Endothelial cell of umbilical vein (primary cell): ENCODE measurements around the gene TBC1D8B. TPM values are rescaled to one million over a fixed set of nuclear protein-coding genes. Genes with fewer than 3 reads are reported as not detected.

Source experiments
- BruUV-seq: library from RNA; stranded (reverse); fragments of 400-500 nt; replicated peaks from 2 replicates; lab custom pipeline; 2021; lab: Mats Ljungman, UMichigan
- CTCF ChIA-PET: fragments of 300-600, 350-600 bp; sonication (Branson Sonifier 250); formaldehyde crosslinking; loops from one replicate; lab custom pipeline; 2021; ENCODE audit warnings: antibody characterized with exemption, inconsistent platforms; lab: Charles Lee
- POLR2A ChIA-PET: fragments of 300-600, 350-600 bp; sonication (Branson Sonifier 250); formaldehyde crosslinking; loops from one replicate; lab custom pipeline; 2021; ENCODE audit warnings: antibody characterized with exemption, inconsistent platforms; lab: Charles Lee
- DNase-seq: peaks from one replicate; pipeline ENCODE4 v3.0.0-alpha.2; 2011; ENCODE audit warnings: low read depth, low spot score
- FAIRE-seq: peaks from 2 replicates; lab custom pipeline; 2011; peaks lifted over from hg19 to GRCh38; lab: Jason Lieb, UNC
- H2AFZ ChIP-seq: 2 replicates; pipeline ENCODE4 v1.6.0; 2012; ENCODE audit warnings: low read depth, low read length, control low read depth, inconsistent platforms
- H3K27ac ChIP-seq: 2 replicates; pipeline ENCODE4 v1.5.1; 2011; ENCODE audit warnings: low read depth, mild to moderate bottlenecking, control low read depth, low read length, moderate library complexity; ENCODE audit not compliant: insufficient read depth
- H3K27me3 ChIP-seq, 2 experiments: 2 replicates each; pipeline versions ENCODE4 v1.6.0 to v1.6.1; 2011; ENCODE audit warnings: low read length in 2 of 2, mixed read lengths in 1 of 2; ENCODE audit not compliant: control insufficient read depth in 2 of 2, insufficient read depth in 2 of 2
- H3K36me3 ChIP-seq, 2 experiments: 2 replicates in 1 of 2; 3 replicates in 1 of 2; pipeline ENCODE4 v1.5.1; 2011; ENCODE audit warnings: low read length in 2 of 2, mild to moderate bottlenecking in 1 of 2, moderate library complexity in 1 of 2; ENCODE audit not compliant: control insufficient read depth in 2 of 2, insufficient read depth in 2 of 2; ENCODE audit errors: extremely low read depth in 1 of 2
- H3K4me1 ChIP-seq: 3 replicates; pipeline ENCODE4 v1.5.1; 2011; ENCODE audit warnings: mild to moderate bottlenecking, low read length; ENCODE audit not compliant: control insufficient read depth, insufficient read depth; ENCODE audit errors: extremely low read depth
- H3K4me2 ChIP-seq: 2 replicates; pipeline ENCODE4 v1.6.1; 2011; ENCODE audit warnings: low read length, control low read depth, mixed read lengths; ENCODE audit not compliant: insufficient read depth
- H3K4me3 ChIP-seq, 3 experiments: fragments of 200-600 bp in 1 of 3; sonication (generic), shearing (Covaris generic) in 1 of 3; replicated peaks in 1 of 3; 2 replicates each; pipeline ENCODE4 v1.5.1; 2011 to 2016; ENCODE audit warnings: control low read depth in 3 of 3, low read length in 3 of 3, mild to moderate bottlenecking in 2 of 3, inconsistent platforms in 1 of 3, low read depth in 1 of 3, moderate library complexity in 1 of 3; ENCODE audit not compliant: insufficient read depth in 1 of 3
- H3K79me2 ChIP-seq: 2 replicates; pipeline ENCODE4 v1.6.0; 2012; ENCODE audit warnings: low read length, inconsistent platforms; ENCODE audit not compliant: control insufficient read depth, insufficient read depth
- H3K9ac ChIP-seq: replicated peaks from 2 replicates; pipeline ENCODE3; 2011; ENCODE audit warnings: low read length, control low read depth; ENCODE audit not compliant: insufficient read depth; ENCODE audit errors: extremely low read depth
- H3K9me1 ChIP-seq: replicated peaks from 3 replicates; pipeline ENCODE4 v1.6.0; 2011; ENCODE audit warnings: mild to moderate bottlenecking, low read length; ENCODE audit not compliant: control insufficient read depth, insufficient read depth; ENCODE audit errors: extremely low read depth
- H3K9me3 ChIP-seq: replicated peaks from 2 replicates; pipeline ENCODE4 v1.5.1; 2012; ENCODE audit warnings: low read length, inconsistent platforms; ENCODE audit not compliant: control insufficient read depth, insufficient read depth
- H4K20me1 ChIP-seq: replicated peaks from 2 replicates; pipeline ENCODE3; 2011; ENCODE audit warnings: mild to moderate bottlenecking, low read length; ENCODE audit not compliant: control insufficient read depth, insufficient read depth; ENCODE audit errors: extremely low read depth
- EZH2 ChIP-seq: IDR thresholded peaks from 2 replicates; pipeline ENCODE4 v1.6.1; 2012; ENCODE audit warnings: borderline replicate concordance, low read depth, mild to moderate bottlenecking, moderate library complexity, low read length, inconsistent platforms; ENCODE audit not compliant: severe bottlenecking
- FOS ChIP-seq: IDR thresholded peaks from 2 replicates; pipeline ENCODE4 v1.6.1; 2011; ENCODE audit warnings: mild to moderate bottlenecking, low read length, moderate library complexity, borderline replicate concordance; ENCODE audit not compliant: insufficient read depth
- GATA2 ChIP-seq: IDR thresholded peaks from 2 replicates; pipeline ENCODE4 v1.7.0; 2011; ENCODE audit warnings: low read depth, mild to moderate bottlenecking, moderate library complexity, mixed read lengths, low read length; ENCODE audit not compliant: insufficient read length, insufficient read depth
- JUN ChIP-seq: IDR thresholded peaks from 2 replicates; pipeline ENCODE4 v1.6.1; 2011; ENCODE audit warnings: borderline replicate concordance, low read depth; ENCODE audit not compliant: insufficient read length, insufficient read depth
- MYC ChIP-seq: IDR thresholded peaks from one replicate; pipeline ENCODE4 v1.6.1; 2011; ENCODE audit warnings: mild to moderate bottlenecking, low read depth, low read length
- POLR2A ChIP-seq: IDR thresholded peaks from 2 replicates; pipeline ENCODE4 v1.6.1; 2012; ENCODE audit warnings: low read depth, mild to moderate bottlenecking, control low read depth, low read length
- POLR2AphosphoS5 ChIP-seq: IDR thresholded peaks from 2 replicates; pipeline ENCODE4 v1.6.1; 2012; ENCODE audit warnings: low read depth, mild to moderate bottlenecking, control low read depth, low read length, moderate library complexity; ENCODE audit not compliant: insufficient read depth
- dilution Hi-C: fragments of 300-500 bp; cut with MboI; formaldehyde crosslinking; loops from one replicate; pipeline ENCODE4 v1.15.0; 2019; ENCODE audit warnings: low sequenced_read_pairs; ENCODE audit not compliant: extremely low pct_ligation_motif_present
- intact Hi-C: fragments of 100-400 bp; cut with micrococcal nuclease; formaldehyde crosslinking; loops from one replicate; pipeline ENCODE4 v1.10.0; 2022
- polyA plus RNA-seq, 4 experiments: library from polyadenylated mRNA; depleted of rRNA in 3 of 4; stranded (reverse) in 3 of 4; unstranded in 1 of 4; fragments of >200 nt; gene quantifications; 2 replicates each; pipeline versions ENCODE4 v1.2.1 to v1.2.3, GENCODE V29; 2011 to 2012; ENCODE audit warnings: missing spikeins in 1 of 4
- total RNA-seq: library from RNA; stranded (reverse); gene quantifications from 2 replicates; pipeline ENCODE4 v1.2.3, GENCODE V29; 2021
- TF ChIP-seq, protein P1 (sequence below), 2 donors: IDR thresholded peaks; 1 replicate in 1 of 2; 2 replicates in 1 of 2; pipeline ENCODE4 v1.5.1; 2011; ENCODE audit warnings: low read length in 2 of 2, mild to moderate bottlenecking in 2 of 2, moderate library complexity in 2 of 2, control low read depth in 1 of 2, inconsistent platforms in 1 of 2, low read depth in 1 of 2; ENCODE audit not compliant: insufficient read depth in 1 of 2; ENCODE audit errors: extremely low read depth in 1 of 2
- TF ChIP-seq, protein P2 (sequence below): IDR thresholded peaks from 2 replicates; pipeline ENCODE4 v1.6.1; 2011; ENCODE audit not compliant: insufficient read depth, insufficient read length

The TBC1D8B gene
- total and polyA plus RNA-seq, 2 donors (not counting 3 experiments of a cell fraction or from before 2014, with no cell fraction given): 1.4 to 3.9 TPM

DNA sequence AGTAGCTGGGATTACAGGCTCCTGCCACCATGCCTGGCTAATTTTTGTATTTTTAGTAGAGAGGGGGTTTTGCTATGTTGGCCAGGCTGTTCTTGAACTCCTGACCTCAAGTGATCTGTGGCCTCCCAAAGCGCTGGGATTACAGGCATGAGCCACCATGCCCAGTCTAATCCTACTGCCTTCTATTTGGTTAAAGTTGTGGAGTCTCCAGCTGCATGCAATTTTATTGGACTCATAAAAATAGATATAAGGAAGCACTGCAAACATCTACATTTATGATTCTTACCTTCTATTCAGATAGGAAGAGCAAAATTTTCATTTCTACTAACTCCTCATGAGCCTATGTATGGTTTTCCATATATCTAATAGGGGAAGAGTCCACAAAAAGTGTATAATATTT is 87.0 kb downstream of the TBC1D8B start:
- POLR2A ChIA-PET: no interaction called here
- no peak overlapping the region for H3K4me2 ChIP-seq
- no TSS peak for BruUV-seq
- H3K9ac ChIP-seq: no peak overlapping the region
- H3K27ac ChIP-seq: no peak overlapping the region
- CTCF ChIA-PET: interaction anchor here (1.9 kb wide), 1 partner anchor 15 kb away, joined by 5 read pairs; no protein-coding TSS in a partner anchor
- intact Hi-C loops (no loop called here), dilution Hi-C loops (no loop called here)
- H3K27me3 ChIP-seq: no peaks in the 10 kb centered on the region
- DNase-seq (no peak), FAIRE-seq (no peak)
- no peak overlapping the region for H3K4me3 ChIP-seq
- H3K9me1 ChIP-seq: no peaks in the 10 kb centered on the region
- no peaks in the 10 kb centered on the region for H3K9me3 ChIP-seq
- no peaks in the 10 kb centered on the region for H3K79me2 ChIP-seq
- TF ChIP-seq, protein P1, sequence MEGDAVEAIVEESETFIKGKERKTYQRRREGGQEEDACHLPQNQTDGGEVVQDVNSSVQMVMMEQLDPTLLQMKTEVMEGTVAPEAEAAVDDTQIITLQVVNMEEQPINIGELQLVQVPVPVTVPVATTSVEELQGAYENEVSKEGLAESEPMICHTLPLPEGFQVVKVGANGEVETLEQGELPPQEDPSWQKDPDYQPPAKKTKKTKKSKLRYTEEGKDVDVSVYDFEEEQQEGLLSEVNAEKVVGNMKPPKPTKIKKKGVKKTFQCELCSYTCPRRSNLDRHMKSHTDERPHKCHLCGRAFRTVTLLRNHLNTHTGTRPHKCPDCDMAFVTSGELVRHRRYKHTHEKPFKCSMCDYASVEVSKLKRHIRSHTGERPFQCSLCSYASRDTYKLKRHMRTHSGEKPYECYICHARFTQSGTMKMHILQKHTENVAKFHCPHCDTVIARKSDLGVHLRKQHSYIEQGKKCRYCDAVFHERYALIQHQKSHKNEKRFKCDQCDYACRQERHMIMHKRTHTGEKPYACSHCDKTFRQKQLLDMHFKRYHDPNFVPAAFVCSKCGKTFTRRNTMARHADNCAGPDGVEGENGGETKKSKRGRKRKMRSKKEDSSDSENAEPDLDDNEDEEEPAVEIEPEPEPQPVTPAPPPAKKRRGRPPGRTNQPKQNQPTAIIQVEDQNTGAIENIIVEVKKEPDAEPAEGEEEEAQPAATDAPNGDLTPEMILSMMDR (IDR thresholded peaks at IDR 0.05; ENCODE audit: extremely low read depth in 1 of 2, insufficient read depth in 1 of 2, low read depth in 1 of 2, low read length in 2 of 2): no peak
- TF ChIP-seq, protein P2, sequence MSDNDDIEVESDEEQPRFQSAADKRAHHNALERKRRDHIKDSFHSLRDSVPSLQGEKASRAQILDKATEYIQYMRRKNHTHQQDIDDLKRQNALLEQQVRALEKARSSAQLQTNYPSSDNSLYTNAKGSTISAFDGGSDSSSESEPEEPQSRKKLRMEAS: no peak
- no peak for TF ChIP-seq MYC
- TF ChIP-seq GATA2: no peak
- TF ChIP-seq POLR2AphosphoS5: no peak
- TF ChIP-seq JUN: no peak
- TF ChIP-seq POLR2A: no peak
- no peak for TF ChIP-seq FOS
- no peak for TF ChIP-seq EZH2
- no peak overlapping the region for H2AFZ ChIP-seq
- H3K4me1 ChIP-seq: no peaks in the 10 kb centered on the region
- H3K36me3 ChIP-seq: no peaks in the 10 kb centered on the region
- H4K20me1 ChIP-seq: no peaks in the 10 kb centered on the region
